Right atrium auricular region (tissue), 2 donors: Measurements from ENCODE around the gene LAMTOR4. TPM values are rescaled to one million over a fixed set of nuclear protein-coding genes. Genes with fewer than 3 reads are reported as not detected.
A peak's percentile ranks its signal among the peaks of the same experiment; 100 is the strongest.

Experiments used
- DNase-seq: peaks from one replicate; pipeline ENCODE4 v3.0.0-alpha.2; 2019; ENCODE audit warnings: low spot score
- H3K27ac ChIP-seq, 2 donors: fragments of 200-600 bp; sonication (generic); 1 replicate in 1 of 2; 2 replicates in 1 of 2; pipeline ENCODE4 v1.5.1; 2016 to 2019
- H3K27me3 ChIP-seq, 2 donors: fragments of 200-600 bp; sonication (generic); one replicate each; pipeline versions ENCODE4 v1.5.1 to v1.6.0; 2017 to 2019
- H3K36me3 ChIP-seq: fragments of 200-600 bp; sonication (generic); one replicate; pipeline ENCODE4 v1.5.1; 2016
- H3K4me1 ChIP-seq, 2 donors: fragments of 200-600 bp; sonication (generic); one replicate each; pipeline versions ENCODE4 v1.5.1 to v1.6.0; 2017 to 2019
- H3K4me3 ChIP-seq, 2 donors: fragments of 200-600 bp; sonication (generic); 1 replicate in 1 of 2; 2 replicates in 1 of 2; pipeline ENCODE4 v1.5.1; 2017 to 2019; ENCODE audit warnings: mild to moderate bottlenecking in 1 of 2, moderate library complexity in 1 of 2
- H3K9me3 ChIP-seq, 2 donors: fragments of 200-600 bp; sonication (generic); one replicate each; pipeline ENCODE4 v1.5.1; 2019
- total RNA-seq, 2 donors: library from RNA; depleted of rRNA; stranded (reverse); fragments of >200 nt; gene quantifications; one replicate each; pipeline ENCODE4 v1.1.0, GENCODE V29; 2016
- TF ChIP-seq, protein P1 (sequence below), 2 donors: fragments of 200-600 bp; sonication (generic); IDR thresholded peaks; one replicate each; pipeline ENCODE4 v1.5.1; 2019; ENCODE audit warnings: antibody characterized with exemption in 2 of 2

LAMTOR4 gene
- total RNA-seq, 2 donors from 2014 or later, result 153 to 168 TPM

DNA sequence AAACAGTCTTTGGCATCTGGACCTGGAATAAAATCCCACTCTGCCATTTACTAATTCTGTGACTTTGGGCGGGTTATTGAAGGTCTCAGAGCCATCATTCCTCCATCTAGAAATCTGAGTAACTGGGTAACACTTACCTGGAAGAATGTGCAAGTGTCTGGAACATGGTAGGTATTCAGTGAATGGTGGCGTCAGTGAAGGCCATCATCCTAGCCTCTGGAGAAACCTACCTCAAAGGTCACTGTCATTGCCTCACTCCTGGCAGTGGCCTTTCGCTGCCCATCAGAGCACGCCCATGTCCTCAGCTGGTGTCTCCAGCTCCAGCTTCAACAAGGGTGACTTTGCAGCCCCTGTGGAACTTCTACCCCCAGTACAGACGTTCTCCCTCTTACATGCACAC, 15.2 kb downstream of the LAMTOR4 start:
- no peaks in the 10 kb centered on the region for H3K36me3 ChIP-seq
- peaks cover 0 to 21% of the 10 kb centered on the region in 2 donors for H3K4me1 ChIP-seq
- no peak overlapping the region for H3K27ac ChIP-seq
- no peaks in the 10 kb centered on the region for H3K27me3 ChIP-seq
- TF ChIP-seq, protein P1, sequence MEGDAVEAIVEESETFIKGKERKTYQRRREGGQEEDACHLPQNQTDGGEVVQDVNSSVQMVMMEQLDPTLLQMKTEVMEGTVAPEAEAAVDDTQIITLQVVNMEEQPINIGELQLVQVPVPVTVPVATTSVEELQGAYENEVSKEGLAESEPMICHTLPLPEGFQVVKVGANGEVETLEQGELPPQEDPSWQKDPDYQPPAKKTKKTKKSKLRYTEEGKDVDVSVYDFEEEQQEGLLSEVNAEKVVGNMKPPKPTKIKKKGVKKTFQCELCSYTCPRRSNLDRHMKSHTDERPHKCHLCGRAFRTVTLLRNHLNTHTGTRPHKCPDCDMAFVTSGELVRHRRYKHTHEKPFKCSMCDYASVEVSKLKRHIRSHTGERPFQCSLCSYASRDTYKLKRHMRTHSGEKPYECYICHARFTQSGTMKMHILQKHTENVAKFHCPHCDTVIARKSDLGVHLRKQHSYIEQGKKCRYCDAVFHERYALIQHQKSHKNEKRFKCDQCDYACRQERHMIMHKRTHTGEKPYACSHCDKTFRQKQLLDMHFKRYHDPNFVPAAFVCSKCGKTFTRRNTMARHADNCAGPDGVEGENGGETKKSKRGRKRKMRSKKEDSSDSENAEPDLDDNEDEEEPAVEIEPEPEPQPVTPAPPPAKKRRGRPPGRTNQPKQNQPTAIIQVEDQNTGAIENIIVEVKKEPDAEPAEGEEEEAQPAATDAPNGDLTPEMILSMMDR (IDR thresholded peaks at IDR 0.05), result no peak
- no peak for DNase-seq
- no peaks in the 10 kb centered on the region for H3K9me3 ChIP-seq
- H3K4me3 ChIP-seq, result no peak overlapping the region

DNA sequence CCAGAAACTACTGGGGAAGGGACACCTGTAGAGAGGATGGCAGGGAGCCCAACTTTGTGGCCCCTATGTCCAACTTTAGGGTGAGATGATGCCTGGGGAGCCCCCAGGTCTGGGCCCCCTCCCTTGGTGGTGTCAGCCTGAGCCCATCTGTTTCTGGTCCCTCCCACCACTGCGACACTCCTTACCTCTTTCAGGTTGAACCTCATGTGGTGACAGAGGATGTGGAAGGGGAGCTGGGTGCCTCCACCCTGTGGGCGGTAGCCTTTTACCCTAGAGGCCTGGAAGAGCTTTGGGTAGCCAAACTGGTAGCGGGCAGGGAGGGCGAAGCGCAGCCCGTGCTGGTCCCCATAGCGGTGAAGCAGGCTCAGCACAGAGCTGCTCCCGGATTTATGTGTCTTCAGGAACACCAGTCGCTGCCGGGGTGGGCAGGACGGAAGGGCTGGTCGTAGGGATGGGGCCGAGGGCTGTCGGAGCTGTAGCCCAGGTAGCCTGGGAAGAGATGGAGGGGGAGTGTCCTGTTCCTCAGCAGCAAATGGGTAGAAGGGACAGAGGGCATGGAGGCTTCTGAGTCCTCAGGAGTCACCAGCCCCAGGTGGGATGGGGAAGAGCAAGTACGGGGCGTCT, 17.7 kb downstream of the LAMTOR4 start:
- Histone ChIP-seq H3K4me3 (no peak overlapping the region), H3K4me1 (peaks cover 0 to 27% of the 10 kb centered on the region in 2 donors), H3K9me3 (no peaks in the 10 kb centered on the region), H3K27me3 (peaks cover 0 to under 1% of the 10 kb centered on the region in 2 donors), H3K36me3 (no peaks in the 10 kb centered on the region), H3K27ac (no peak overlapping the region)
- TF ChIP-seq, protein P1 (IDR thresholded peaks at IDR 0.05), result no peak
- no peak for DNase-seq

DNA sequence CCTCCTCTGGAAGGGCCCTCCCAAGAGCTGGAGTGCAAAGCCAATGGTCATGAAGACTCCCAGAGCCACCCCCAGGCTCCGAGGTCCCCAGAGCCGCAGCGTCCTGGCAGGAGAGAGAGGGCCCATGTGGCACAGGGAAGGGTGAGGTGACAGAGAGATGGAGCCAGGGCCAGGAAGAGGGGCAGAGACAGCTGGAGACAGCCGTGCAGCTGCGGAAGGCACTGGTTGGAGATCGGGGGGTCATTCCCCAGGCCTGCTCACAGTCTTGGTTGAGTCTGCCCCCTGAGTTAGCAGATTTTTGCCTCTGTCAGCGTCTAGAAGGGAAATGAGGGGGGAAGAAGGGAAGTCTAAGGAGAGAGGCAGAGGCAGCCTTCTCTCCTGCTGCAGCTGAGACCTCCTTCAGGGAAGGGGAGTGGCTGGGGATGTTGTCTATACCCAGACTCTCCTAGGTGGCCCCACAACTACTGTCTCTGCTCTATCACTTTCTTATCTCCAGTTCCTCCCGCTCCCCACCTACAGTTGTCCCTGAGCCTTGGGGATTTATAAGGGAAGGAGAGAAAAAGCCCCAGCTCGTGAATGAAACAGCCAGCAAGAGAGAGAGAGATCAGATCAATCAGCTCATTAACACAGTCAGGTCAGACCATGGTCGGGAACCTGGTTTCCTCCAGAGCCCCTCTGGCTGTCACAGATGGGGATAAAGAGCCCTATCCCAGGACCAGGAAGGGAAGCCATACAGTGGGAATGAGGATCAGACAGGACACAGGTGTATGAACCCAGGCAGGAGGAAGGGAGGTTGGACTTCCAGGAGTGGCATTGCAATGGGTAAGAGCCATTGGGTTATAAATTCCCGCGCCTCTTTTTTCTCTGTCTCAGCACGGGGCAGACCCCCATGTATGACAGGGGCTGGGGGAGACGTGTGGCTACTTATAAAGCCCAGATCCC, 18.5 kb downstream of the LAMTOR4 start:
- DNase-seq, result no peak
- Histone ChIP-seq H3K27me3 (peaks cover 4 to 8% of the 10 kb centered on the region in 2 donors), H3K36me3 (no peaks in the 10 kb centered on the region), H3K4me1 (peaks cover 0 to 31% of the 10 kb centered on the region in 2 donors), H3K27ac (no peak overlapping the region), H3K9me3 (no peaks in the 10 kb centered on the region), H3K4me3 (peak overlapping the region; percentile 37 to 53)
- TF ChIP-seq, protein P1 (IDR thresholded peaks at IDR 0.05), result no peak

DNA sequence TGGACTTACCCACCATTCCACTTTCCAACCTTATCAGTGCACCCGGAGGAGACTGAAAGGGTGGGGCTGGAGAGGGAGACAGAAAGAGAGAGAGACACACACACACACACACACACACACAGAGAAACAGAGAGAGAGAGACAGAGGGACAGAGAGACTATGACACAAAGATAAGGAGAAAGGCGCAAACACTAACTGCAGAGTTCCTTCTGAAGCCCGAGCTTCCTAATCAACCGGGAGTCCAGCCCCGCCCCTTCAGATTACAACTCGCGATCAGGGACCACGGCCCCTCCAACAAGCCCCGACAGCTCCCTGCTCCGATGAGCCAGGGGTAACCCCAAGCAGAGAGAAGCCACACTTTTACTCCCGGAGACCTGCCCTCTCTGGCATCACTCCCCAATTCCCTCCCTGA, 19.2 kb downstream of the LAMTOR4 start:
- DNase-seq, result no peak
- peak overlapping the region; percentile 37 to 53 for H3K4me3 ChIP-seq
- H3K36me3 ChIP-seq, result no peaks in the 10 kb centered on the region
- H3K27me3 ChIP-seq, result peaks cover 4 to 9% of the 10 kb centered on the region in 2 donors
- H3K4me1 ChIP-seq, result peaks cover 0 to 31% of the 10 kb centered on the region in 2 donors
- peak overlapping the region; percentile 54 for H3K27ac ChIP-seq
- no peaks in the 10 kb centered on the region for H3K9me3 ChIP-seq
- TF ChIP-seq, protein P1 (IDR thresholded peaks at IDR 0.05), result no peak

DNA sequence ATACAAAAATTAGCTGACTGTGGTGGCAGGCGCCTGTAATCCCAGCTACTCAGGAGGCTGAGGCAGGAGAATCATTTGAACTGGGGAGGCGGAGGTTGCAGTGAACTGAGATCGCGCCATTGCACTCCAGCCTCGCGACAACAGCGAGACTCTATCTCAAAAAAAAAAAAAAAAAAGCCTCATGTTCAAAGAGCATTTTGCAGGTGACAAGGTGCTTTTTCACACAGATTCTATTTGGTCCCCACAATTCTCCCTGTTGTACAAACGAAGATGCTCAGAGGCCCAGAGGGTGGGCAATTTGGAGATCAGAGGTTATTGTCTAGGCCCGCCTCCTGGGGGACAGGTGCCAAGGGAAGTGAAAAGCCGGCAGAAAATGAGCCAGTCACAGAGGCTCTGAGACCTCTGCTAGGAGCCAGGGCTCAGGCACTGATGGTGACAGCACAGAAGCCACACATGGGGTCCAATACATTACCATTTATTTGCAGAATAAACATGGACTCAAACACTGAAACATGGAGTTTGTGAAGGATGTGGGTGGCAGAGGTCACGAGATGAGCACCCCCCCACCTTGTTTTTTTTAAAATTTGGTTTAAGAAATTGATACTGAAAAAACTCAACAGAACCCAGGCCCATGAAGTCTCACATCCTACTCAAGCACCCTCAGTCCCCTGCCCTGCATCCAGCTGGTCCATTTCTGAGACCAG, 20.6 kb downstream of the LAMTOR4 start:
- peak overlapping the region in 1 of 2 donors; percentile 53 for H3K4me3 ChIP-seq
- H3K27me3 ChIP-seq, result peaks cover 4 to 9% of the 10 kb centered on the region in 2 donors
- H3K9me3 ChIP-seq, result no peaks in the 10 kb centered on the region
- TF ChIP-seq, protein P1 (IDR thresholded peaks at IDR 0.05), result no peak
- no peak for DNase-seq
- H3K27ac ChIP-seq, result peak overlapping the region in 1 of 2 donors; percentile 54
- peaks cover 0 to 31% of the 10 kb centered on the region in 2 donors for H3K4me1 ChIP-seq
- H3K36me3 ChIP-seq, result no peaks in the 10 kb centered on the region
